Tibial nerve (tissue), 4 donors: ENCODE results near the gene RASA1. TPM values are rescaled to one million over a fixed set of nuclear protein-coding genes. Genes with fewer than 3 reads are reported as not detected.

Source experiments
- DNase-seq, 2 donors: peaks; one replicate each; pipeline ENCODE4 v3.0.0-alpha.2; 2019; ENCODE audit warnings: low spot score in 2 of 2
- H3K27ac ChIP-seq, 4 donors: fragments of 200-600 bp; sonication (generic) in 3 of 4; one replicate each; pipeline ENCODE4 v1.5.1; 2017 to 2019; ENCODE audit warnings: mild to moderate bottlenecking in 1 of 4
- H3K27me3 ChIP-seq, 2 donors: fragments of 200-600 bp; sonication (generic) in 1 of 2; one replicate each; pipeline versions ENCODE4 v1.5.1 to v1.6.0; 2017 to 2019
- H3K36me3 ChIP-seq, 3 donors: fragments of 200-600 bp; sonication (generic); one replicate each; pipeline ENCODE4 v1.5.1; 2018 to 2019
- H3K4me1 ChIP-seq, 4 donors: fragments of 200-600 bp; sonication (generic) in 3 of 4; one replicate each; pipeline ENCODE4 v1.5.1; 2017 to 2019
- H3K4me3 ChIP-seq, 4 donors: fragments of 200-600 bp; sonication (generic) in 3 of 4; one replicate each; pipeline ENCODE4 v1.5.1; 2017 to 2019; ENCODE audit warnings: mild to moderate bottlenecking in 1 of 4, moderate library complexity in 1 of 4
- H3K9me3 ChIP-seq, 4 donors: fragments of 200-600 bp; sonication (generic) in 3 of 4; one replicate each; pipeline ENCODE4 v1.5.1; 2017 to 2019
- EP300 ChIP-seq, 2 donors: sonication (generic); formaldehyde crosslinking; IDR thresholded peaks; one replicate each; pipeline ENCODE4 v1.6.1; 2017; ENCODE audit warnings: antibody characterized with exemption in 2 of 2, mild to moderate bottlenecking in 1 of 2
- POLR2A ChIP-seq, 2 donors: fragments of 450-650 bp; IDR thresholded peaks; one replicate each; pipeline ENCODE4 v1.6.1; 2017; ENCODE audit warnings: antibody characterized with exemption in 2 of 2, mild to moderate bottlenecking in 2 of 2, moderate library complexity in 2 of 2
- WGBS, 2 donors: methylation state at CpG; one replicate each; pipeline ENCODE4 v1.1.5; 2018; 5-methylcytosine and 5-hydroxymethylcytosine counted together
- total RNA-seq, 4 donors: library from RNA; depleted of rRNA; stranded (reverse); fragments of >200 nt; gene quantifications; one replicate each; pipeline ENCODE4 v1.1.0, GENCODE V29; 2016
- TF ChIP-seq, protein P1 (sequence below), 5 experiments: fragments of 200-600 bp in 3 of 5; fragments of 450-650 bp in 2 of 5; sonication (generic) in 3 of 5; IDR thresholded peaks; one replicate each; pipeline ENCODE4 v1.5.1; 2016 to 2019; ENCODE audit warnings: antibody characterized with exemption in 5 of 5, mild to moderate bottlenecking in 3 of 5, moderate library complexity in 2 of 5

RASA1 gene
- total RNA-seq, 4 donors from 2014 or later, result 26.9 to 40.6 (median 33.7) TPM

GRCh38 chr5:87385802-87386201, 118.1 kb downstream of the RASA1 start:
- DNase-seq, result no peak
- H3K27ac ChIP-seq, result no peak overlapping the region
- H3K4me3 ChIP-seq, result no peak overlapping the region
- H3K4me1 ChIP-seq, result peaks cover 0 to 14% (median 0%) of the 10 kb centered on the region in 4 donors
- H3K36me3 ChIP-seq, result peaks cover 0 to 54% (median 4%) of the 10 kb centered on the region in 3 donors
- TF ChIP-seq, protein P1, sequence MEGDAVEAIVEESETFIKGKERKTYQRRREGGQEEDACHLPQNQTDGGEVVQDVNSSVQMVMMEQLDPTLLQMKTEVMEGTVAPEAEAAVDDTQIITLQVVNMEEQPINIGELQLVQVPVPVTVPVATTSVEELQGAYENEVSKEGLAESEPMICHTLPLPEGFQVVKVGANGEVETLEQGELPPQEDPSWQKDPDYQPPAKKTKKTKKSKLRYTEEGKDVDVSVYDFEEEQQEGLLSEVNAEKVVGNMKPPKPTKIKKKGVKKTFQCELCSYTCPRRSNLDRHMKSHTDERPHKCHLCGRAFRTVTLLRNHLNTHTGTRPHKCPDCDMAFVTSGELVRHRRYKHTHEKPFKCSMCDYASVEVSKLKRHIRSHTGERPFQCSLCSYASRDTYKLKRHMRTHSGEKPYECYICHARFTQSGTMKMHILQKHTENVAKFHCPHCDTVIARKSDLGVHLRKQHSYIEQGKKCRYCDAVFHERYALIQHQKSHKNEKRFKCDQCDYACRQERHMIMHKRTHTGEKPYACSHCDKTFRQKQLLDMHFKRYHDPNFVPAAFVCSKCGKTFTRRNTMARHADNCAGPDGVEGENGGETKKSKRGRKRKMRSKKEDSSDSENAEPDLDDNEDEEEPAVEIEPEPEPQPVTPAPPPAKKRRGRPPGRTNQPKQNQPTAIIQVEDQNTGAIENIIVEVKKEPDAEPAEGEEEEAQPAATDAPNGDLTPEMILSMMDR (IDR thresholded peaks at IDR 0.05), result no peak
- TF ChIP-seq EP300 (IDR thresholded peaks at IDR 0.05) (no peak), POLR2A (IDR thresholded peaks at IDR 0.05) (no peak)
- no peaks in the 10 kb centered on the region for H3K27me3 ChIP-seq
- no peaks in the 10 kb centered on the region for H3K9me3 ChIP-seq
- 84 to 87% methylated on average over 2 of the region's 2 CpGs for WGBS, 2 donors

GRCh38 chr5:87388129-87388528, 120.4 kb downstream of the RASA1 start:
- no peak overlapping the region for H3K4me3 ChIP-seq
- peaks cover 0 to 16% (median 0%) of the 10 kb centered on the region in 4 donors for H3K4me1 ChIP-seq
- DNase-seq, result no peak
- 80 to 83% methylated on average over 2 of the region's 2 CpGs for WGBS, 2 donors
- TF ChIP-seq POLR2A (IDR thresholded peaks at IDR 0.05) (no peak), EP300 (IDR thresholded peaks at IDR 0.05) (no peak)
- TF ChIP-seq, protein P1 (IDR thresholded peaks at IDR 0.05), result no peak
- peaks cover 0 to 59% (median 4%) of the 10 kb centered on the region in 3 donors for H3K36me3 ChIP-seq
- H3K27ac ChIP-seq, result no peak overlapping the region
- no peaks in the 10 kb centered on the region for H3K27me3 ChIP-seq
- no peaks in the 10 kb centered on the region for H3K9me3 ChIP-seq

DNA sequence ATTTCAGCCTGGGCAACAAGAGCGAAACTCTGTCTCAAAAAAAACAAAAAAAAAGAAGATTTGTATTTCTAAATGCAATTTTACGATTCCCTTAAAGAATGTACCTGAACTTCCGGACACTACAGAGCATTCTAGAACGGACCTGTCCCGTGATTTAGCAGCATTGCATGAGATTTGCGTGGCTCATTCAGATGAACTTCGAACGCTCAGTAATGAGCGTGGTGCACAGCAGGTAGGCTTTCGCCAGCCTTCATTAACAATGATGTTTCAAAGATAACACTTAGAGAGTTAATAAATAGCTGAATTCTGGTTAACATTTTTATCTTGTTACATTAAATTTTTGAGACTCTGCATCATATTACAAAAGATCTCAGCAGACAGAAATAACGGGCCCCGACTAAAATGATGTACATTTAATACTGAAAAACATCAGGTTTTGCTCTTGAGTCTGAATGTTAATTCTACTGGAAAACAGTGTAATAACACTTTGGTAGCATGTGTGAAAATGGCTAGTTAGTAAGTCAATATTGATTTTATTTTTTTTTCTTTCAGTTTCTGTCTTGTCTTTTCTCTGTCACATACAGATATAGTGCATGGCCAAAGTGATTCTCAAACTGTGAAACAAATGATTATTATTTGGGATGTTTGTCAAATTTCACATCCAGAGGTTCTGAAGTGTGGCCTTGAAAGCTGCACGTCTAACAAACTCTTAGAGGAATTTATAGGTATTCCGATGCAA, 121.8 kb downstream of the RASA1 start:
- Histone ChIP-seq H3K36me3 (peaks cover 0 to 63% (median 4%) of the 10 kb centered on the region in 3 donors), H3K9me3 (no peaks in the 10 kb centered on the region), H3K4me1 (peaks cover 0 to 29% (median 1%) of the 10 kb centered on the region in 4 donors), H3K27me3 (no peaks in the 10 kb centered on the region), H3K27ac (no peak overlapping the region), H3K4me3 (no peak overlapping the region)
- WGBS, 2 donors, result 94 to 96% methylated on average over 14 of the region's 14 CpGs
- TF ChIP-seq POLR2A (IDR thresholded peaks at IDR 0.05) (no peak), EP300 (IDR thresholded peaks at IDR 0.05) (no peak)
- TF ChIP-seq, protein P1 (IDR thresholded peaks at IDR 0.05), result no peak
- no peak for DNase-seq

DNA sequence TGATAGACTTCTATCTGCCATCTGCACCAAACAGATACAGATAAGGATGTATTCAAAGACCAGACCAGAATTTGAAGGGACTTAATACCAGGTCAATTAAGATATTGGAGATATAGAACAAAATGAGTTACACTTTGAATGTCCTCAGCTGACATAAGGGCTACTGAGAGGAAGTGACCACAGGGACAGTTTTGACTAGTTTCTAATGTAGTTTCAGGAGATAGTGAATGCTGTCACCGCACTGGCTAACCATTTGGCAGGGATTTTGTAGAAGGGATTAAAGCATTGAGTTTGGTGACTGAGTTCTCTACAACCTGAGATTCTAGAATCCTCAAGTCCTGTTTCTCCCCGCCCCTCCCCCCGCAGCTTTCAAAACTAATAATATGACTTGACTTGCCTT, 122.4 kb downstream of the RASA1 start:
- DNase-seq, result no peak
- no peak overlapping the region for H3K4me3 ChIP-seq
- H3K27ac ChIP-seq, result no peak overlapping the region
- peaks cover 0 to 65% (median 4%) of the 10 kb centered on the region in 3 donors for H3K36me3 ChIP-seq
- TF ChIP-seq EP300 (IDR thresholded peaks at IDR 0.05), result no peak
- TF ChIP-seq POLR2A (IDR thresholded peaks at IDR 0.05), result no peak
- no peaks in the 10 kb centered on the region for H3K9me3 ChIP-seq
- no peaks in the 10 kb centered on the region for H3K27me3 ChIP-seq
- 93 to 98% methylated on average over 3 of the region's 3 CpGs for WGBS, 2 donors
- peaks cover 0 to 33% (median 1%) of the 10 kb centered on the region in 4 donors for H3K4me1 ChIP-seq

DNA sequence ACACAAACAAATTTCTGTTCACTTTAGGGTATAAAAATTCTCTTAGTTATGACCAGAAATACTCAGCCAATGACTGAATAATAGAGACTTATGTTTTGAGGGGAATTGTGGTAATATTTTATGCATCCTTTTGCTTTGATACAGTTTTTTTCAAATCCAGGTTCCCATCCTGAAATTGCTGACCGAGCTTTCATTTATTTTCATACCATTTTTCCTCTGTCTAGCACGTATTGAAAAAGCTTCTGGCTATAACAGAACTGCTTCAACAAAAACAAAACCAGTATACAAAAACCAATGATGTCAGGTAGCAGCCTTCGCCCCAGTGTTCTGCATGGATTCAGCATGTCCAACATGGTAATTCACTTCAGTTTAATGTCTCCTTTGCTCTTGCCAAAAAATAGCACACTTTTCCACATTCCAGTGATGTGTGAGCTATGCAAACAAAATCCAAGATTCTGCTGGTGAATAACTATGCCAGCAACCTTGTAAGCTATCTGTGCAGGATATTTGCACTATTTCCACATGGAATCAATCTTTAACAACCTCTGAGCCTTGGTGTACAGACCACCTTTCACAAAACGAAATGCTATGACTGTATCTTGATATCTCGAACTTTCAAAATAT, 123.0 kb downstream of the RASA1 start:
- TF ChIP-seq, protein P1 (IDR thresholded peaks at IDR 0.05), result no peak
- TF ChIP-seq EP300 (IDR thresholded peaks at IDR 0.05), result no peak
- no peak for TF ChIP-seq POLR2A (IDR thresholded peaks at IDR 0.05)
- DNase-seq, result no peak
- no peaks in the 10 kb centered on the region for H3K27me3 ChIP-seq
- H3K36me3 ChIP-seq, result peaks cover 0 to 71% (median 4%) of the 10 kb centered on the region in 3 donors
- peaks cover 0 to 33% (median 1%) of the 10 kb centered on the region in 4 donors for H3K4me1 ChIP-seq
- H3K27ac ChIP-seq, result no peak overlapping the region
- no peaks in the 10 kb centered on the region for H3K9me3 ChIP-seq
- WGBS, 2 donors, result 73 to 79% methylated on average over 5 of the region's 5 CpGs
- no peak overlapping the region for H3K4me3 ChIP-seq
